CD4-positive, CD25-positive, alpha-beta regulatory T cell (primary cell): Measurements from ENCODE around the gene TRABD2A. TPM values are rescaled to one million over a fixed set of nuclear protein-coding genes. Genes with fewer than 3 reads are reported as not detected.

ENCODE experiments used
- ATAC-seq, 2 donors: fragments of 150-1000 bp; cut with Tn5 transposase; one replicate each; pipeline ENCODE4 v1.10.0; 2021; ENCODE audit warnings: low read depth in 2 of 2, moderate number of reproducible peaks in 2 of 2, moderate library complexity in 1 of 2
- DNase-seq, 3 donors: peaks; one replicate each; pipeline versions ENCODE4 v3.0.0 to v3.0.0-alpha.2; 2012 to 2022; ENCODE audit warnings: mixed read lengths in 1 of 3
- H3K27ac ChIP-seq: one replicate; pipeline ENCODE4 v1.7.0; 2013; ENCODE audit warnings: mild to moderate bottlenecking, low read length; ENCODE audit not compliant: insufficient read depth, poor library complexity, severe bottlenecking
- H3K27me3 ChIP-seq: one replicate; pipeline ENCODE4 v1.7.0; 2013; ENCODE audit warnings: low read length; ENCODE audit not compliant: control insufficient read depth, insufficient read depth
- H3K36me3 ChIP-seq: one replicate; pipeline ENCODE4 v1.7.0; 2013; ENCODE audit warnings: mild to moderate bottlenecking, low read length, moderate library complexity; ENCODE audit not compliant: control insufficient read depth, insufficient read depth
- H3K4me1 ChIP-seq: 2 replicates; pipeline ENCODE4 v1.7.0; 2013; ENCODE audit warnings: mild to moderate bottlenecking, low read length; ENCODE audit not compliant: insufficient read depth, control insufficient read depth, poor library complexity, severe bottlenecking
- H3K4me3 ChIP-seq: one replicate; pipeline ENCODE4 v1.7.0; 2013; ENCODE audit warnings: low read depth, mild to moderate bottlenecking, low read length, moderate library complexity
- H3K9me3 ChIP-seq, 2 experiments: 1 replicate in 1 of 2; 2 replicates in 1 of 2; pipeline ENCODE4 v1.7.0; 2013; ENCODE audit warnings: low read length in 2 of 2, mild to moderate bottlenecking in 1 of 2, moderate library complexity in 1 of 2; ENCODE audit not compliant: control insufficient read depth in 2 of 2
- H3K27ac Mint-ChIP-seq, 3 donors: one replicate each; pipeline ENCODE4 v1.8.0; 2020 to 2022; ENCODE audit warnings: mild to moderate bottlenecking in 3 of 3, mixed read lengths in 3 of 3, moderate library complexity in 2 of 3
- H3K27me3 Mint-ChIP-seq: one replicate; pipeline ENCODE4 v1.8.0; 2022; ENCODE audit warnings: mild to moderate bottlenecking, mixed read lengths
- H3K36me3 Mint-ChIP-seq: one replicate; pipeline ENCODE4 v1.8.0; 2020; ENCODE audit warnings: mixed read lengths
- H3K4me1 Mint-ChIP-seq, 4 donors: one replicate each; pipeline ENCODE4 v1.8.0; 2020 to 2022; ENCODE audit warnings: mixed read lengths in 4 of 4, mild to moderate bottlenecking in 1 of 4
- H3K4me3 Mint-ChIP-seq, 4 donors: one replicate each; pipeline ENCODE4 v1.8.0; 2020 to 2022; ENCODE audit warnings: mild to moderate bottlenecking in 4 of 4, mixed read lengths in 4 of 4, moderate library complexity in 3 of 4
- H3K9me3 Mint-ChIP-seq, 7 donors: one replicate each; pipeline ENCODE4 v1.8.0; 2020 to 2022; ENCODE audit warnings: mixed read lengths in 7 of 7, mild to moderate bottlenecking in 3 of 7, moderate library complexity in 2 of 7
- polyA plus RNA-seq, 4 donors: library from polyadenylated mRNA; unstranded; fragments of 300-500 nt; fragmentation: Illumina TruSeq; gene quantifications; one replicate each; pipeline ENCODE4 v1.2.3, GENCODE V29; 2021
- total RNA-seq: library from RNA; stranded (reverse); gene quantifications from one replicate; pipeline ENCODE4 v1.2.3, GENCODE V29; 2022

TRABD2A gene
- total and polyA plus RNA-seq, 5 donors from 2014 or later, result 32.9 to 48.8 (median 40.6) TPM

DNA sequence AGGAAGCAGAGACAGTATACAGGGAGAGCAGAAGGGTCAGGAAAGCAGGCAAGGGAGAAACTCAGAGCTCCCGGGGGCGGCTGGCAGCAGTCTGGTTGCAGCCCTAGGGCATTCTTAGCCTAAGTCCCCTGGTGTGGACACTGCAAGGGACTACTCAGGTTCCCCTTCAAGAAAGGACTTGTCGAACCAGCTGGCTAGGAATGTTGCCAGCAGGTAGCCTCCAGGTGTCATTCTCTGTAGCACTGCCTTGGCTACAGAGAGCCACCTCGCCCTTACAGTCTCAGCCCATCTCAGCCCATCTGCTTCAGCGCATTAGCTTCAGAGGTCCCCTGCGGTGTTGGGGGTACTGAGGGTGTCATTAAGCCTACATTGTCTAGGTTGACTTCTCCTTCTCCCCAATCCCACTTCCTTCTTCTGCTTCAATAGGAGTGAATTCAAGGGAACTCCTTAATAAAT, 13.3 kb upstream of the TRABD2A start:
- H3K27me3 ChIP-seq, result no peaks in the 10 kb centered on the region
- H3K27ac ChIP-seq, result peak overlapping the region; percentile 75
- Mint-ChIP-seq H3K4me3 (peak overlapping the region in 2 of 4 donors; percentile 73 to 76), H3K27me3 (no peaks in the 10 kb centered on the region), H3K36me3 (no peaks in the 10 kb centered on the region), H3K9me3 (no peaks in the 10 kb centered on the region), H3K4me1 (peaks cover 38 to 64% (median 51%) of the 10 kb centered on the region in 4 donors), H3K27ac (peak overlapping the region; percentile 26 to 94 (median 87))
- peaks cover 56% of the 10 kb centered on the region for H3K4me1 ChIP-seq
- no peaks in the 10 kb centered on the region for H3K36me3 ChIP-seq
- no peaks in the 10 kb centered on the region for H3K9me3 ChIP-seq
- no peak for ATAC-seq
- DNase-seq, result no peak
- peak overlapping the region; percentile 73 for H3K4me3 ChIP-seq

DNA sequence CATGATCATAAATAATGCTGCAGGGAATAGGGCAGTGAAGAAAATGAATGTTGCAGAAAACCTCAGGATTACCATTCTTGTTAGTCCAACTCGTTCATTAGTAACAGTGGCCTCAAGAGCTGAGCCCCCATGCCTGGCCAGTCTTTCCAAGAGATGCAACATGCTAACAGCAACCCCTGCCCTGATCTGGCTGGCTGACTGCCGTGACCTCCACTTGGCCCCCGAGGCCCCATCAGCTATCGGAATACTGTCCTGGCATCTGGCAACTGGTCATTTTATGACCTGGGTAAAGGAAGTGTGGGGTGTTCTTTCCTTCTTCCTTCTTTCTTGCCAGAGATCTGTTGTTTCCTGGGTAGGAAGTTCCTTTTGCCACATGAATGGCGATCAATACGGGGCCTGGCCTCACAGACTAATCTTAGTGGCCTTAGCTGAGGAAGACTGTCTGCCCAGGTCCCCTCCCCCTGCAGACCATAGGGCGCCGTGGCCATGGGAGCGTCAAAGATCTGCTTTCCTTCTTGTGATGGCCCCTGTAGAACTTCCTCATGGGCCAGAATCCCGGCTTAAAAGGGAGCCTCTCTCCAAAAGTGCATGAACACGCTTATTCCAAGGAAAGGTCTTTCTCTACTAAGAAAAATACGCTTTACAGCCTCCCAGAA, 10.6 kb upstream of the TRABD2A start:
- Mint-ChIP-seq H3K36me3 (no peaks in the 10 kb centered on the region), H3K4me3 (no peak overlapping the region), H3K27me3 (no peaks in the 10 kb centered on the region), H3K27ac (no peak overlapping the region), H3K9me3 (no peaks in the 10 kb centered on the region), H3K4me1 (peaks cover 28 to 60% (median 44%) of the 10 kb centered on the region in 4 donors)
- DNase-seq (no peak), ATAC-seq (no peak)
- H3K4me3 ChIP-seq, result no peak overlapping the region
- no peaks in the 10 kb centered on the region for H3K36me3 ChIP-seq
- peaks cover 40% of the 10 kb centered on the region for H3K4me1 ChIP-seq
- no peaks in the 10 kb centered on the region for H3K27me3 ChIP-seq
- no peak overlapping the region for H3K27ac ChIP-seq
- H3K9me3 ChIP-seq, result no peaks in the 10 kb centered on the region

DNA sequence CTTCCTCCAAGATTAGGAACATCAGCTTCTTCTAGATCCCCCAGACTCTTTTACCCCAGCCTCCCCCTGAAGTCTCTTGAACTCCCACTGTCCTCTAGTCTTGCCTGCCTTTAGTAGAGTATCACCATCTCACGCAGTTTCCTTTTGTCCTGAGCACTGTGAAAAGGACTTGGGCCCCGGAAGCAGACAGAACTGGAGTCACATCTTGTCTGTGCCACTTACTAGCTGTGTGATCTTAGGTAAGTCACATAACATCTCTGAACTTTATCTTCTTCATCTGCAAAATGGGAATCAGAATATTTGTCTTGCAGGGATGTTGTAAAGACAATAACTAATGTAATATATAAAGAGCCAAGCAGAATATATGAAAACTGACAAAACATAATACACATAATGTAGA, 8.4 kb upstream of the TRABD2A start:
- Histone ChIP-seq H3K4me3 (peak overlapping the region; percentile 82), H3K9me3 (no peaks in the 10 kb centered on the region), H3K27me3 (no peaks in the 10 kb centered on the region), H3K27ac (peak overlapping the region; percentile 84), H3K36me3 (no peaks in the 10 kb centered on the region), H3K4me1 (peaks cover 24% of the 10 kb centered on the region)
- DNase-seq (peak in 1 of 3 donors; percentile 51), ATAC-seq (peak in 1 of 2 donors; percentile 31)
- Mint-ChIP-seq H3K36me3 (no peaks in the 10 kb centered on the region), H3K4me3 (peak overlapping the region; percentile 70 to 90 (median 81)), H3K27ac (peak overlapping the region; percentile 94 to 100 (median 97)), H3K4me1 (peaks cover 15 to 39% (median 29%) of the 10 kb centered on the region in 4 donors), H3K9me3 (no peaks in the 10 kb centered on the region), H3K27me3 (no peaks in the 10 kb centered on the region)

DNA sequence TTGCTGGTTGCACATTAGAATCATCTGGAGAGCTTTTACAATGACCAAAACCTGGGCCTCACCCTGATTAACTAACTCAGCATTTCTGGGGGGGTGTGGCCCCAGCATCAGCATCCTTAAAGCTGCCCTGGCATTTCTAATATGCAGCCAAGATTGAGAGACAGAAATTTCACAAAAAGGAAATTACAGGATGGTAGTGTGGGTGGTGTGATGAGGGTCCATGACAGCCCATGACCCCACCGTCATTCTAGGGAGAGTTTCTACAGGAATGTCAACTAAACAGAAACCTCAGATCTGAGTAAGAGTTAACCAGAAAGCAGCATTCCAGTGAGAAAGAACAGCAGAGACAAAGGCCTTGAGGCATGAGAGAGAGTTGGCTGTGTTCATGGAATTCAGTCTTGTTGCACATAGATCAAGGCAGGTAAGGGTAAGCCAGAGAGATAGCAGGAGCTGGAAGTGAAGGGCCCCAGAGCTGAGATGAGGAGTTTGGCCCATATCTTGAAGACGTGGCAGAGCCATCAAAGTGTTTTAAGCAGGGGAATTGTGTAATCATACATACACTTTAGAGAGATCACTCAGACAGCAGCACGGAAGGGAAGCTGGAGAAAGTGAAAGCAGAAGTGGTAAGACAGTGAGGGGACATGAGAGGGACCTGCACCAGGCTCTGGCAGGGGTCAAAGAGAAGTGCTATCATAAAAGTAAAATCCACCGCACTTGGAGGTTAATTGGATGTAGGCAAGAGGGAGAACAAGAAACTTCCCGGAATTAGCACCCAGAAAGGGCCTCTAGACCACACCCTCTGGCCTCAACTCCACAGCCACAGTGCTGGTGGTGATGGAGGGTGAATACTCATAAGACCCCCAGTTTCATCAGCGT, 7.8 kb upstream of the TRABD2A start:
- no peaks in the 10 kb centered on the region for H3K36me3 ChIP-seq
- no peaks in the 10 kb centered on the region for H3K27me3 Mint-ChIP-seq
- H3K4me3 ChIP-seq, result peak overlapping the region; percentile 82
- ATAC-seq, result peak; percentile 91 to 95
- H3K9me3 Mint-ChIP-seq, result no peaks in the 10 kb centered on the region
- H3K27ac ChIP-seq, result peak overlapping the region; percentile 84
- H3K4me1 ChIP-seq, result peaks cover 19% of the 10 kb centered on the region
- no peaks in the 10 kb centered on the region for H3K27me3 ChIP-seq
- no peaks in the 10 kb centered on the region for H3K9me3 ChIP-seq
- peaks cover 14 to 34% (median 27%) of the 10 kb centered on the region in 4 donors for H3K4me1 Mint-ChIP-seq
- H3K36me3 Mint-ChIP-seq, result no peaks in the 10 kb centered on the region
- H3K27ac Mint-ChIP-seq, result peak overlapping the region; percentile 94 to 100 (median 97)
- peak; percentile 21 to 86 (median 67) for DNase-seq
- peak overlapping the region; percentile 70 to 90 (median 81) for H3K4me3 Mint-ChIP-seq

DNA sequence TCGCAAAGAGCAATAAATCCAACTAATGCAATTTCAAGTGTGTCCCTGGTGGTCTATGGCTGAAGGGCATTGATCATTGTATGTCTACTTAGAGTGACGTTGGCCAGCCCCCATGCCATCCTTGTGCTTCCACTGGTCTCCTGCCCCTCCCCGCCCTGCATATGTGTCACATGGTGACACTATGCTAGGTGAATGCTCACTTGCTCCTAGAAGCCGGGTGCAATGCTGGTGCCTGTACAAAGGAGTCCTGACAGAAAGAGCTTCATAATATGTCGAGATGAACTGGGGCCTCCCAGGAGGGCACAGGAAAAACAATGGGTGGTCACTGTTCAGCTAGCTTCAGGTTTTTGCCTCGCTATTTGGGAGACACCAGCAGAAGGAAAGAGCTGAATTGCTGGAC, 5.9 kb upstream of the TRABD2A start:
- H3K9me3 Mint-ChIP-seq, result no peaks in the 10 kb centered on the region
- no peak for ATAC-seq
- no peaks in the 10 kb centered on the region for H3K27me3 ChIP-seq
- H3K4me1 Mint-ChIP-seq, result peaks cover 23 to 46% (median 34%) of the 10 kb centered on the region in 4 donors
- H3K27ac ChIP-seq, result no peak overlapping the region
- H3K27me3 Mint-ChIP-seq, result no peaks in the 10 kb centered on the region
- H3K4me1 ChIP-seq, result peaks cover 25% of the 10 kb centered on the region
- H3K9me3 ChIP-seq, result no peaks in the 10 kb centered on the region
- H3K4me3 Mint-ChIP-seq, result peak overlapping the region in 2 of 4 donors; percentile 16 to 45
- no peak for DNase-seq
- H3K4me3 ChIP-seq, result no peak overlapping the region
- H3K27ac Mint-ChIP-seq, result peak overlapping the region in 2 of 3 donors; percentile 91 to 94
- no peaks in the 10 kb centered on the region for H3K36me3 Mint-ChIP-seq
- H3K36me3 ChIP-seq, result no peaks in the 10 kb centered on the region

DNA sequence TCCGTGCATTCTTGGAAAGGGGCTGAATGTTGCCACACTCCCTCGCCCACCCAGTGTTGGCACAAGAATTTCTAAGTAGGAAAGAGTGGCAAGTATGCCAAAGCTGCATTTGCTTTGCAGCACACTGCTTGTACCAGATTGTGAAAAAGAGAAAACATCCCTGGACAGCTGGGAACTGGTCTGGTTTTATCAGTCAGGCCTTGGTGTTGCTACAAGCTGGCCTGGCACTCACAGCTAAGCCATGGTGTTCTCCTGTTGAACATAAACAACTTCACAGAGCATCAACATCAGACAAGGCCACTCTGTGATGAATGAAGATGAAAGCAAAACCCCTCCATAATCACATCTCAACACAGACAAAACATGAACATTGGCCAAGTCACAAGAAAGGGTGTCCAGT, 4.2 kb upstream of the TRABD2A start:
- no peak for DNase-seq
- ATAC-seq, result no peak
- Histone ChIP-seq H3K27me3 (no peaks in the 10 kb centered on the region), H3K9me3 (no peaks in the 10 kb centered on the region), H3K36me3 (no peaks in the 10 kb centered on the region), H3K27ac (no peak overlapping the region), H3K4me3 (no peak overlapping the region), H3K4me1 (peaks cover 40% of the 10 kb centered on the region)
- Mint-ChIP-seq H3K27me3 (no peaks in the 10 kb centered on the region), H3K9me3 (no peaks in the 10 kb centered on the region), H3K36me3 (no peaks in the 10 kb centered on the region), H3K27ac (no peak overlapping the region), H3K4me1 (peaks cover 23 to 44% (median 33%) of the 10 kb centered on the region in 4 donors), H3K4me3 (peak overlapping the region in 1 of 4 donors; percentile 29)

DNA sequence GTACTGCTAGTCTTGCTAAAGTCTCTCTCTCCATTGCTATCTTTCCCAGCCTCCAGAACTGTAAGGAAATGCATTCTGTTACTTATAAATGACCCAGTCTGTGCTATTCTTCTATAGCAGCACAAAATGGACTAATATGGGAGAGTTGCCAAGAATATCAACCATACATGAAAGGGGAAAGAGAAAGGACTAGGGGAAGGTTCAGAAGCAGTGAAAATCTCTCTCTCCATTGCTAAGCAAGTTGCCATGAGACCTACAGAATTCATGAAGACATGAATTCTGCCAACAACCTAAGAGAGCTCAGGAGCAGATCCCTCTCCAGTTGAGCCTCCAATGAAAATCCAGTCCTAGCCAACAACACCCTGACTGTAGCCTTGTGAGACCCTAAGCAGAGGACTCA, 3.6 kb upstream of the TRABD2A start:
- Mint-ChIP-seq H3K4me3 (peak overlapping the region in 2 of 4 donors; percentile 27 to 52), H3K4me1 (peaks cover 19 to 44% (median 29%) of the 10 kb centered on the region in 4 donors)
- ATAC-seq, result no peak

More for the DNA sequence above, 3.6 kb upstream of the TRABD2A start:
- Mint-ChIP-seq H3K9me3 (no peaks in the 10 kb centered on the region), H3K27me3 (no peaks in the 10 kb centered on the region), H3K27ac (peak overlapping the region in 1 of 3 donors; percentile 38), H3K36me3 (no peaks in the 10 kb centered on the region)
- H3K36me3 ChIP-seq, result no peaks in the 10 kb centered on the region
- no peaks in the 10 kb centered on the region for H3K27me3 ChIP-seq
- no peak overlapping the region for H3K4me3 ChIP-seq
- H3K9me3 ChIP-seq, result no peaks in the 10 kb centered on the region
- peaks cover 36% of the 10 kb centered on the region for H3K4me1 ChIP-seq
- no peak for DNase-seq
- H3K27ac ChIP-seq, result no peak overlapping the region
